HG03025 (cell line): ENCODE measurements around the gene ITFG1.

ENCODE experiments used
- ATAC-seq: cut with Tn5 transposase; IDR thresholded peaks from one replicate; pipeline ENCODE4 v1.9.1; 2021; ENCODE audit warnings: mild to moderate bottlenecking, moderate library complexity; ENCODE audit not compliant: unreplicated experiment, low FRiP score

ITFG1 gene

GRCh38 chr16:47132308-47132707 is 328.6 kb downstream of the ITFG1 start:
- no peak for ATAC-seq

- no peak for ATAC-seq
These were observed 331.0 kb downstream of the ITFG1 start for GRCh38 chr16:47129755-47130435.

GRCh38 chr16:47127541-47127940 is 333.3 kb downstream of the ITFG1 start:
- ATAC-seq: no peak

GRCh38 chr16:47125757-47126156 is 335.1 kb downstream of the ITFG1 start:
- ATAC-seq: no peak

DNA sequence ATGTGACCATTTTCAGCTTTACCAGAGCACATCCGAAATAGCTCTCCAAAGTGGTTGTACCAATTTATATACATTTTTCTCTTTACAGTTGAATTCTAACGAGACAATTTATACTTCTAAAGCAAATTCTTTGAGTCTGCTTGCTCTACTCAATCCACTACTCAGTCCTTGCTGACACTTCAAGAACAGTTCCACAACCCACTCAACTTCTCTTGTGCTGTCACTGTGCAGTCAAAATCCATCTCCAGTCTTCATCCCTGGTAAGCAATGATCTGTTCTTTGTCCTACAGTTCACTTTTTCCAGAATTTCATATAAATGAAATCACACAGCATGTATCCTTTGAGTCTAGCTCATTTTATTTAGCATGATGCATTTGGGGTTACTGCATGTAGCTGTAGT is 347.7 kb downstream of the ITFG1 start:
- no peak for ATAC-seq

- no peak for ATAC-seq
These were observed 349.9 kb downstream of the ITFG1 start for GRCh38 chr16:47110939-47111338.

DNA sequence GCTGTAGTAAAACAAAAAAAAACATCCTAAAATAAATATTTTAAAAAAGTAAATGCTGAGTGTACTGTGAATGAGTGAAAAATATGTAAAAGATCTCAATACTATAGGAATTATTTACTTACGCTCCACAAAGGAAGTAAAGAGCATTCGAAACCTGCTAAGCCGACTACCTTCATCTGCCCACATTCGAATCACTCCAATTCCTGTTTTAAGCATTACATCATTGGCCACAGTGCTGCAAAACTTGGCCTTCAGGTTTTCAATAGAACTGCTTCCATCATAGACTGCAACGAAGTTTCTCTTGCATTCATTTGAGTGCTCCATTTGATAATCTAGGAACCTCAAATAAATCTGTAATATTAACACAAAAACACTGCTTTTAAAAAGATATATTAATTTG is 351.5 kb downstream of the ITFG1 start:
- ATAC-seq: no peak
